ENCODE data around the gene KRT84.
"Not testable (repeated sequence)": the region's sequence is repeated elsewhere in the genome, so short reads cannot be mapped to it uniquely, and the experiment has no call there.

Gene KRT84

GRCh38 chr12:52345041-52345440 lies 40.4 kb downstream of the KRT84 start:
- DNase-seq (ENCODE audit: low read depth in 2 of 2): not testable (repeated sequence)

GRCh38 chr12:52344111-52344510 lies 41.3 kb downstream of the KRT84 start:
- DNase-seq (ENCODE audit: low read depth in 2 of 2): no peak

- DNase-seq (ENCODE audit: low read depth in 2 of 2): no peak
Observed at GRCh38 chr12:52343550-52343949, 41.9 kb downstream of the KRT84 start.

- no peak for DNase-seq (ENCODE audit: low read depth in 2 of 2)
Observed at GRCh38 chr12:52342781-52343490, 42.5 kb downstream of the KRT84 start.

GRCh38 chr12:52341066-52341580 lies 44.3 kb downstream of the KRT84 start:
- DNase-seq (ENCODE audit: low read depth in 2 of 2): no peak

GRCh38 chr12:52338241-52338960 lies 47.1 kb downstream of the KRT84 start:
- DNase-seq (ENCODE audit: low read depth in 2 of 2): no peak

GRCh38 chr12:52337054-52337453 lies 48.4 kb downstream of the KRT84 start:
- no peak for DNase-seq (ENCODE audit: low read depth in 2 of 2)

- no peak for DNase-seq (ENCODE audit: low read depth in 2 of 2)
Observed at GRCh38 chr12:52336641-52337040, 48.8 kb downstream of the KRT84 start.

GRCh38 chr12:52335598-52336262 lies 49.7 kb downstream of the KRT84 start:
- no peak for DNase-seq (ENCODE audit: low read depth in 2 of 2)

- DNase-seq (ENCODE audit: low read depth in 2 of 2): no peak
Observed at GRCh38 chr12:52334185-52334584, 51.3 kb downstream of the KRT84 start.

GRCh38 chr12:52333321-52333720 lies 52.1 kb downstream of the KRT84 start:
- no peak for DNase-seq (ENCODE audit: low read depth in 2 of 2)

GRCh38 chr12:52332381-52332780 lies 53.1 kb downstream of the KRT84 start:
- no peak for DNase-seq (ENCODE audit: low read depth in 2 of 2)

GRCh38 chr12:52331833-52332232 lies 53.6 kb downstream of the KRT84 start:
- DNase-seq (ENCODE audit: low read depth in 2 of 2): no peak

- DNase-seq (ENCODE audit: low read depth in 2 of 2): no peak
Observed at GRCh38 chr12:52331039-52331438, 54.4 kb downstream of the KRT84 start.

- no peak for DNase-seq (ENCODE audit: low read depth in 2 of 2)
Observed at GRCh38 chr12:52327830-52328500, 57.5 kb downstream of the KRT84 start.

All from stimulated activated CD8-positive, alpha-beta memory T cell treated with anti-CD3 and anti-CD28 coated beads, Interleukin-2, amount 100 ng/mL, for 1 hour (primary cell).